HEK293 (cell line): ENCODE measurements around the gene EIF1B.

ENCODE experiments used
- CTCF ChIP-seq: fragments of 450-650 bp; formaldehyde crosslinking; IDR thresholded peaks from 2 replicates; pipeline ENCODE4 v1.5.1; 2016; ENCODE audit warnings: missing biosample characterization, missing genetic modification characterization
- MYNN ChIP-seq: fragments of 450-650 bp; formaldehyde crosslinking; IDR thresholded peaks from 2 replicates; pipeline ENCODE4 v1.5.1; 2016; ENCODE audit warnings: missing biosample characterization, missing genetic modification characterization, borderline replicate concordance
- ZNF121 ChIP-seq: fragments of 450-650 bp; formaldehyde crosslinking; IDR thresholded peaks from 2 replicates; pipeline ENCODE4 v1.5.1; 2016; ENCODE audit warnings: missing biosample characterization, missing genetic modification characterization
- ZNF362 ChIP-seq: fragments of 450-650 bp; formaldehyde crosslinking; IDR thresholded peaks from 2 replicates; pipeline ENCODE4 v1.5.1; 2016; ENCODE audit warnings: missing biosample characterization, missing genetic modification characterization
- ZNF398 ChIP-seq: fragments of 450-650 bp; formaldehyde crosslinking; IDR thresholded peaks from 2 replicates; pipeline ENCODE4 v1.5.1; 2017; ENCODE audit warnings: missing biosample characterization, missing genetic modification characterization
- ZNF544 ChIP-seq: fragments of 450-650 bp; formaldehyde crosslinking; IDR thresholded peaks from 2 replicates; pipeline ENCODE4 v1.5.0; 2017; ENCODE audit warnings: missing biosample characterization, missing genetic modification characterization

GRCh38 chr3:40268802-40269524 lies 40.5 kb upstream of the EIF1B start:
- TF ChIP-seq ZNF544 (tag by site-specific recombination) = no peak
- TF ChIP-seq CTCF (tag by site-specific recombination) = no peak
- no peak for TF ChIP-seq ZNF398 (tag by site-specific recombination)
- no peak for TF ChIP-seq MYNN
- no peak for TF ChIP-seq ZNF121 (tag by site-specific recombination)
- TF ChIP-seq ZNF362 (tag by site-specific recombination) = no peak
